Activated naive CD8-positive, alpha-beta T cell (primary cell): ENCODE data around the gene RBMS2.

ENCODE experiments used
- H3K27ac Mint-ChIP-seq: one replicate; pipeline ENCODE4 v1.8.0; 2021; ENCODE audit warnings: mixed read lengths
- H3K27me3 Mint-ChIP-seq: one replicate; pipeline ENCODE4 v1.8.0; 2021; ENCODE audit warnings: mixed read lengths
- H3K36me3 Mint-ChIP-seq: one replicate; pipeline ENCODE4 v1.8.0; 2021; ENCODE audit warnings: mixed read lengths
- H3K4me1 Mint-ChIP-seq: one replicate; pipeline ENCODE4 v1.8.0; 2021; ENCODE audit warnings: low read depth, mixed read lengths
- H3K4me3 Mint-ChIP-seq: one replicate; pipeline ENCODE4 v1.8.0; 2021; ENCODE audit warnings: mild to moderate bottlenecking, mixed read lengths
- H3K9me3 Mint-ChIP-seq: one replicate; pipeline ENCODE4 v1.8.0; 2021; ENCODE audit warnings: low read depth, mixed read lengths

RBMS2 gene

DNA sequence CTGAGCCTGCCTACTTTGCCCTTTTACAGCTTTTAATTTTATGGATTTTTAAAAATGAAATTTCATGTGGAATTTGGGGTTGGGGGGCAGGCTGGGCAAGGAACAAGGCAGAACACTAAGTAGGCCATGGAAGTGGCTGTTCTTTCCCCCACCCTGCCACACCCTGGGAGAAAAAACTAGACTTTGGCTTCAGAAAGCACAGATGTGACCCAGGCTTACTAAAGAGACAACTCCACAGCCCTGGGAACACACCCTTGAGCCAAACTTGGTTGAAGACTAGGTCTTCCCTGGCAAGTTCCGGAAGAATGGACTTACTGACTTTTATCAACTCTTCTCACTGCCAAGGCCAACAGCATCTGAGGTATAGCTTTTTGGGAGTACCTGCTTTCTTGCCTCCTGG lies 68.2 kb downstream of the RBMS2 start:
- Mint-ChIP-seq H3K27me3 (no peaks in the 10 kb centered on the region), H3K4me1 (peaks cover 2% of the 10 kb centered on the region), H3K36me3 (no peaks in the 10 kb centered on the region), H3K27ac (no peak overlapping the region), H3K9me3 (no peaks in the 10 kb centered on the region), H3K4me3 (no peak overlapping the region)

DNA sequence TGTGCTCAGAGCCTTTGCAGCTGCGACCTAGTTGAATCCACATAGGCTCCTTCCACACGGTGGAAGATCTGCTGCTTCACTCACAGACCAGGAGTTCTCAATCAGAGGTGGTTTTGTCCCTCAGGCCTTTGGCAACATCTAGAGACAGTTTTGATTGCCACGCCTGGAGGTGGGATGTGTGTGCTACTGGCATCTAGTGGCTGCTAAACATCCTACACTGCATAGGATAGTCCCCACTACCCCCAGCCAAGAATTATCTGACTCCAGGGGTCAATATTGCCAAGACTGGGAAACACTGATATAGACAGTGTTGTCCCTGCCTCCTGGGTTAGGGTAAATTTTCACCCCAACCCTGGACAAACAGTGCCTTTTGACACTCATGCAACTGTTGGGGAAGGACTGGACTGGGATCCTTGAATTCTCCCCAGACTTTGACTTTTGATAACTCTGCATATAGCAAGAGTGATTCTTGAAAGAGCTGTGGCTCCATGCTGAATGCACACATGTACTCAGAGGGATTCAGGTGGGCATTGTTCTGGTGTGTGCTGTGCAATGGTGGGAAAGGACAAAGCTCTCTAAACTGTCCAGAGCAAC lies 68.7 kb downstream of the RBMS2 start:
- Mint-ChIP-seq H3K9me3 (no peaks in the 10 kb centered on the region), H3K36me3 (no peaks in the 10 kb centered on the region), H3K4me1 (peaks cover 2% of the 10 kb centered on the region), H3K27me3 (no peaks in the 10 kb centered on the region), H3K27ac (no peak overlapping the region), H3K4me3 (no peak overlapping the region)

- Mint-ChIP-seq H3K4me1 (peaks cover 2% of the 10 kb centered on the region), H3K27ac (no peak overlapping the region), H3K9me3 (no peaks in the 10 kb centered on the region), H3K4me3 (no peak overlapping the region), H3K27me3 (no peaks in the 10 kb centered on the region), H3K36me3 (no peaks in the 10 kb centered on the region)
Observed at GRCh38 chr12:56591126-56591525, 69.5 kb downstream of the RBMS2 start.

- Mint-ChIP-seq H3K9me3 (no peaks in the 10 kb centered on the region), H3K4me1 (no peaks in the 10 kb centered on the region), H3K27ac (no peak overlapping the region), H3K36me3 (no peaks in the 10 kb centered on the region), H3K4me3 (no peak overlapping the region), H3K27me3 (no peaks in the 10 kb centered on the region)
Observed at GRCh38 chr12:56591961-56592360, 70.3 kb downstream of the RBMS2 start.

- Mint-ChIP-seq H3K9me3 (no peaks in the 10 kb centered on the region), H3K4me3 (no peak overlapping the region), H3K27ac (no peak overlapping the region), H3K36me3 (peaks cover 3% of the 10 kb centered on the region), H3K4me1 (no peaks in the 10 kb centered on the region), H3K27me3 (no peaks in the 10 kb centered on the region)
Observed at GRCh38 chr12:56593909-56594621, 72.4 kb downstream of the RBMS2 start.

DNA sequence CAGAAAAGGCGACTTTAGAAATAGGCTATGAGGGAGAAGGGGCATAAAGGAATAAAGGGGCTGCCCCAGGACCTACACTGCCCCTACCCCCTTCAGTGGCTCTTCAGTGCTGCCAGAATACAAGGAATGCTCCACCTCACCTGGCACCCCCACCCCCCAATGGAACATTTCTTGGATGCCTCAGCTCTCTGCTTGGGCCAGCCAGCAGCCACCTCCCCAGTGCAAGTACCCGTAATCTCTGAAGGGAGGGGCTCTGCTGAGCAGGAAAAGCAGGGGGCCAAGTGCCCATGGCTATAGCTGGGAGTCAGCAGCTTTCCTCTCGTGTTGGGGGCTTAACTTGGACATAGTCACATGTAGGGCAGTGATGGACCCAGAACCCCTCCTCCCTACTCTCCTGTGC lies 75.2 kb downstream of the RBMS2 start:
- Mint-ChIP-seq H3K36me3 (peaks cover 3% of the 10 kb centered on the region), H3K27me3 (no peaks in the 10 kb centered on the region), H3K27ac (no peak overlapping the region), H3K9me3 (no peaks in the 10 kb centered on the region), H3K4me3 (no peak overlapping the region), H3K4me1 (no peaks in the 10 kb centered on the region)

DNA sequence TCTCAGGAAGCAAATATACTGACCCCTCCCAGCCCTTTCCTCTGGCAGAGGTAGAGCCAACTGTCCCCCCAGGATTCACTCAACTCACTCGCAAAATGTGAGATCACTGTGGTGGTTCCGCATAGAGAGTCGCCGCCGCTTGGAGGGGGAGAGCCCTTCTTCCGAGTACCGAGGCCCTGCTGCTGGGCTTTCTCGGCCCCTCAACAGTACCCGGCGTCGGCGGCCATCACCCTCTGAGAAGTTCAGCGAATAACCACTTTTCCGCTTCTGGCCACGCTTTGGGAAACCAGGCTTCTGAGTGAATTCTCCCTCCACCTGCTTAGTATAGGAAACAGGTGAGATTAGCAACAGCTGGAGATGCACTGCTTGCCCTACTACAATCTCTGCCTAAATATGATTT lies 77.4 kb downstream of the RBMS2 start:
- H3K36me3 Mint-ChIP-seq, result peaks cover 3% of the 10 kb centered on the region
- H3K27ac Mint-ChIP-seq, result no peak overlapping the region

GRCh38 chr12:56599797-56600196 lies 78.2 kb downstream of the RBMS2 start:
- peaks cover 3% of the 10 kb centered on the region for H3K36me3 Mint-ChIP-seq
- H3K4me1 Mint-ChIP-seq, result no peaks in the 10 kb centered on the region
- H3K27ac Mint-ChIP-seq, result no peak overlapping the region
- H3K9me3 Mint-ChIP-seq, result no peaks in the 10 kb centered on the region
- no peak overlapping the region for H3K4me3 Mint-ChIP-seq
- no peaks in the 10 kb centered on the region for H3K27me3 Mint-ChIP-seq

More for the DNA sequence above, 77.4 kb downstream of the RBMS2 start:
- Mint-ChIP-seq H3K4me3 (no peak overlapping the region), H3K9me3 (no peaks in the 10 kb centered on the region), H3K4me1 (no peaks in the 10 kb centered on the region), H3K27me3 (no peaks in the 10 kb centered on the region)

DNA sequence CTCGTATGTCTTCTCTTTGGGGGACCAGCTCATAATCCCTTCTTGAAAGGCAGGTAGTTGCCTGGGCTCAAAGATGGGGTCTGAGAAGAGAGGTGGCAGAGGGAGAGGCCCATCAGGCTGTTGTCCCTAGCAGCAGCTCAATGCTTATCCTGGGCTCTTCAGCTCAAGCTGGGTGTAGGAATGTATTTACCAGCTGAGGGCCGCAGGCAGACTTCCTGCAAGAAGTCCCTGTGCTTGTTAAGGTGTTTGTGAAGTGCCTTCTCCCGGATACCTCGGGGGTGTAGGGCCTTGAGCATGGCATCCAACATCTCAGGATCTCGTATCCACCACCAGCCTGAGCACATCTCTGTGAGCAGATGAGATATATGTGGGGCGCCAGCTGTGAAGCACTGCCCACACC lies 79.1 kb downstream of the RBMS2 start:
- Mint-ChIP-seq H3K27ac (no peak overlapping the region), H3K27me3 (no peaks in the 10 kb centered on the region), H3K36me3 (peaks cover 3% of the 10 kb centered on the region)

GRCh38 chr12:56601503-56601902 lies 79.9 kb downstream of the RBMS2 start:
- H3K4me3 Mint-ChIP-seq, result no peak overlapping the region
- peaks cover 3% of the 10 kb centered on the region for H3K36me3 Mint-ChIP-seq
- H3K27ac Mint-ChIP-seq, result peak overlapping the region; percentile 58
- no peaks in the 10 kb centered on the region for H3K27me3 Mint-ChIP-seq
- H3K4me1 Mint-ChIP-seq, result no peaks in the 10 kb centered on the region
- no peaks in the 10 kb centered on the region for H3K9me3 Mint-ChIP-seq

More for the DNA sequence above, 79.1 kb downstream of the RBMS2 start:
- no peaks in the 10 kb centered on the region for H3K4me1 Mint-ChIP-seq
- no peaks in the 10 kb centered on the region for H3K9me3 Mint-ChIP-seq
- no peak overlapping the region for H3K4me3 Mint-ChIP-seq

DNA sequence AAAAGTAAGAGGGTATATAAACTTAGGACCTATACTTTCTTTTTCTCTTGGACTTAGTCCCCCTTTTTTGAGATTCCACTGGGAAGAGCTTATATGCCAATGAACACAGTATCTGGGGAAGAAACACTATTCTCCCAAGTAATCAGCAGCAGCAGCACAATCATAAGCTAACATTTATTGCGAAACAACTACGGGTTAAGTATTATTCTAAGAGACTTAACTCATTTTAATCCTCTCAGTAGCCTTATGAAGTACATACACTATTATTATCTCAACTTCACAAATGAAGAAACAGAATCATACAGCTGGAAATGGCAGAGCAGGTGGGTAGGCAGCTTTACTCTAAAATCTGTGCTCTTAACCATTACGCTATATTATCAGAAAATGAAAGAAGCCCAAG lies 80.6 kb downstream of the RBMS2 start:
- no peak overlapping the region for H3K27ac Mint-ChIP-seq
- no peak overlapping the region for H3K4me3 Mint-ChIP-seq
- peaks cover 3% of the 10 kb centered on the region for H3K36me3 Mint-ChIP-seq
- H3K4me1 Mint-ChIP-seq, result no peaks in the 10 kb centered on the region
- no peaks in the 10 kb centered on the region for H3K27me3 Mint-ChIP-seq
- H3K9me3 Mint-ChIP-seq, result no peaks in the 10 kb centered on the region

- Mint-ChIP-seq H3K36me3 (no peaks in the 10 kb centered on the region), H3K4me3 (no peak overlapping the region), H3K27ac (no peak overlapping the region), H3K9me3 (no peaks in the 10 kb centered on the region), H3K27me3 (no peaks in the 10 kb centered on the region), H3K4me1 (no peaks in the 10 kb centered on the region)
Observed at GRCh38 chr12:56604355-56604754, 82.7 kb downstream of the RBMS2 start.

- no peaks in the 10 kb centered on the region for H3K9me3 Mint-ChIP-seq
- no peak overlapping the region for H3K27ac Mint-ChIP-seq
- H3K36me3 Mint-ChIP-seq, result peaks cover 9% of the 10 kb centered on the region
- peaks cover 17% of the 10 kb centered on the region for H3K4me1 Mint-ChIP-seq
- no peak overlapping the region for H3K4me3 Mint-ChIP-seq
- H3K27me3 Mint-ChIP-seq, result no peaks in the 10 kb centered on the region
Observed at GRCh38 chr12:56614627-56615026, 93.0 kb downstream of the RBMS2 start.

- H3K27ac Mint-ChIP-seq, result peak overlapping the region; percentile 5
- H3K4me3 Mint-ChIP-seq, result no peak overlapping the region
- H3K27me3 Mint-ChIP-seq, result no peaks in the 10 kb centered on the region
- peaks cover 28% of the 10 kb centered on the region for H3K4me1 Mint-ChIP-seq
- no peaks in the 10 kb centered on the region for H3K9me3 Mint-ChIP-seq
- peaks cover 6% of the 10 kb centered on the region for H3K36me3 Mint-ChIP-seq
Observed at GRCh38 chr12:56616244-56616643, 94.6 kb downstream of the RBMS2 start.

- H3K27ac Mint-ChIP-seq, result peak overlapping the region; percentile 58
- H3K4me1 Mint-ChIP-seq, result peaks cover 31% of the 10 kb centered on the region
- H3K4me3 Mint-ChIP-seq, result no peak overlapping the region
- peaks cover 6% of the 10 kb centered on the region for H3K36me3 Mint-ChIP-seq
- H3K9me3 Mint-ChIP-seq, result no peaks in the 10 kb centered on the region
- no peaks in the 10 kb centered on the region for H3K27me3 Mint-ChIP-seq
Observed at GRCh38 chr12:56616925-56617324, 95.3 kb downstream of the RBMS2 start.

- H3K27me3 Mint-ChIP-seq, result no peaks in the 10 kb centered on the region
- peak overlapping the region; percentile 43 for H3K4me3 Mint-ChIP-seq
- H3K9me3 Mint-ChIP-seq, result no peaks in the 10 kb centered on the region
- peaks cover 68% of the 10 kb centered on the region for H3K4me1 Mint-ChIP-seq
- H3K36me3 Mint-ChIP-seq, result peaks cover 2% of the 10 kb centered on the region
- peak overlapping the region; percentile 64 for H3K27ac Mint-ChIP-seq
Observed at GRCh38 chr12:56622535-56622934, 100.9 kb downstream of the RBMS2 start.
